ENCODE results near the gene SSH2. TPM values are rescaled to one million over a fixed set of nuclear protein-coding genes. Genes with fewer than 3 reads are reported as not detected.
A peak's percentile ranks its signal among the peaks of the same experiment; 100 is the strongest.

Gene SSH2
- total and polyA plus RNA-seq, 3 donors from 2014 or later, result 31.0 to 62.3 (median 37.4) TPM

DNA sequence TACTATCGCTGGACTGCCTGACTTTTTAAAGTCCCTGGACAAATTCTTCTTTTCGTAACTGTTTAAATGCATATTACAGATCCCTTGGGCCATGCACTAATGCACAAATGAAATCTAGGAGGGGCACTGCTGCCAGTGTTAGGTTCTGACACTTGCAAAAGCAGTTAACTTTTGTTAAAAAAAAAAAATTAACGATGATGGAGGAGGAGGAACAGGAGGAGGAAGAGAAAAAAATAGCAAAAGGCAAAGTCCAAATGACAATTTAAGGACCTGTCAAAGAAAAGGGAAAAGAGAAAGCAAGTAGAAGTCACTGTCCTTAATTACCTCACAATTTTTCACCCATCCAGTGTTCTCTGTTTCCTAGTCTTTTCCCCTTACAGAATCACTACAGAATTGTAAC lies 209.5 kb downstream of the SSH2 start:
- DNase-seq, result no peak
- intact Hi-C loops (cut with DNase I; ENCODE audit: low total_unique reads), result no loop called here
- no peak overlapping the region for H3K4me3 ChIP-seq
- H3K27ac ChIP-seq, result peak overlapping the region in 1 of 2 donors; percentile 11
- no peaks in the 10 kb centered on the region for H3K27me3 ChIP-seq
- H3K9me3 ChIP-seq, result no peaks in the 10 kb centered on the region
- 62 to 64% methylated on average over 3 of the region's 3 CpGs for WGBS, 2 donors
- H3K36me3 ChIP-seq (ENCODE audit: low read depth, missing control alignments), result no peaks in the 10 kb centered on the region
- no peaks in the 10 kb centered on the region for H3K4me1 ChIP-seq
- TF ChIP-seq, protein P1, sequence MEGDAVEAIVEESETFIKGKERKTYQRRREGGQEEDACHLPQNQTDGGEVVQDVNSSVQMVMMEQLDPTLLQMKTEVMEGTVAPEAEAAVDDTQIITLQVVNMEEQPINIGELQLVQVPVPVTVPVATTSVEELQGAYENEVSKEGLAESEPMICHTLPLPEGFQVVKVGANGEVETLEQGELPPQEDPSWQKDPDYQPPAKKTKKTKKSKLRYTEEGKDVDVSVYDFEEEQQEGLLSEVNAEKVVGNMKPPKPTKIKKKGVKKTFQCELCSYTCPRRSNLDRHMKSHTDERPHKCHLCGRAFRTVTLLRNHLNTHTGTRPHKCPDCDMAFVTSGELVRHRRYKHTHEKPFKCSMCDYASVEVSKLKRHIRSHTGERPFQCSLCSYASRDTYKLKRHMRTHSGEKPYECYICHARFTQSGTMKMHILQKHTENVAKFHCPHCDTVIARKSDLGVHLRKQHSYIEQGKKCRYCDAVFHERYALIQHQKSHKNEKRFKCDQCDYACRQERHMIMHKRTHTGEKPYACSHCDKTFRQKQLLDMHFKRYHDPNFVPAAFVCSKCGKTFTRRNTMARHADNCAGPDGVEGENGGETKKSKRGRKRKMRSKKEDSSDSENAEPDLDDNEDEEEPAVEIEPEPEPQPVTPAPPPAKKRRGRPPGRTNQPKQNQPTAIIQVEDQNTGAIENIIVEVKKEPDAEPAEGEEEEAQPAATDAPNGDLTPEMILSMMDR (IDR thresholded peaks at IDR 0.05), result no peak
- no peak for TF ChIP-seq POLR2A (IDR thresholded peaks at IDR 0.05)

DNA sequence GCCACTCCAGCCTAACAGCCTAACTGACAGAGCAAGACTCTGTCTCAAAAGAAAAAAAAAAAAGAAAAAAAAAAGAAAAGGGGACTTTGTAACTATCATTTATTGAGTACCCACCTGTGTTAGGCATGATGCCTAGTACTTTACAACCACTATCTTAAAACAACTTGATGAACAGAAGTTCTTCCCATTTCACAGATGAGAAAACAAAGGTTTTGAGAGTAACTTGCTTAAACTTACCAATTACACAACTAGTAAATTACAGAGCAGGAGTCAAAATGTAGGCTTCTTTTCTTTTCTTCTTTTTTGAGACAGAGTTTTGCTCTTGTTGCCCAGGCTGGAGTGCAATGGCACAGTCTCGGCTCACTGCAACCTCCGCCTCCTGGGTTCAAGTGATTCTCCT lies 210.6 kb downstream of the SSH2 start:
- H3K27ac ChIP-seq, result no peak overlapping the region
- no peaks in the 10 kb centered on the region for H3K9me3 ChIP-seq
- intact Hi-C loops (cut with DNase I; ENCODE audit: low total_unique reads), result no loop called here
- WGBS, 2 donors, result 96 to 98% methylated on average over 2 of the region's 2 CpGs
- H3K4me1 ChIP-seq, result no peaks in the 10 kb centered on the region
- no peak overlapping the region for H3K4me3 ChIP-seq
- DNase-seq, result no peak
- H3K27me3 ChIP-seq, result no peaks in the 10 kb centered on the region
- no peaks in the 10 kb centered on the region for H3K36me3 ChIP-seq (ENCODE audit: low read depth, missing control alignments)
- no peak for TF ChIP-seq POLR2A (IDR thresholded peaks at IDR 0.05)
- TF ChIP-seq, protein P1 (IDR thresholded peaks at IDR 0.05), result no peak

DNA sequence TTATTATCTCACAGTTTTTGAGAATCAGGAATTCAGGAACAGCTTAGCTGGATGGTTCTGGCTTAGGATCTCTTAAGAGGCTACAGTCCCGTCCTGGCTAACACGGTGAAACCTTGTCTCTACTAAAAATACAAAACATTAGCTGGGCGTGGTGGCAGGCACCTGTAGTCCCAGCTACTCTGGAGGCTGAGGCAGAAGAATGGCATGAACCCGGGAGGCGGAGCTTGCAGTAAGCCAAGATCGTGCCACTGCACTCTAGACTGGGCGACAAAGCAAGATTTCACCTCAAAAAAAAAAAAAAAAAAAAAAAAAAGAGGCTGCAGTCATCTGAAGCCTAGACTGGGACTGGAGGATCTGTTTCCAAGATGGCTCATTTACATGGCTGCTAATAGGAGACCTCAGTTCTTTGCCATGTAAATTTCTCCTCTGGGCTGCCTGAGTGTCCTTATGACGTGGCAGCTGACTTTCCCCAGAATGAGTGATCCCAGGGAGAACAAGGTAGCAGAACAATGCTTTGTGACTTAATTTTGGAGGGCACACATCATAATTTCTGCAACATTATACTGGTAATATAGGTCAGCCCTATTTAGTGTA lies 211.5 kb downstream of the SSH2 start:
- TF ChIP-seq POLR2A (IDR thresholded peaks at IDR 0.05), result no peak
- TF ChIP-seq, protein P1 (IDR thresholded peaks at IDR 0.05), result no peak
- no peak overlapping the region for H3K27ac ChIP-seq
- H3K36me3 ChIP-seq (ENCODE audit: low read depth, missing control alignments), result no peaks in the 10 kb centered on the region
- no peak overlapping the region for H3K4me3 ChIP-seq
- H3K27me3 ChIP-seq, result no peaks in the 10 kb centered on the region
- intact Hi-C loops (cut with DNase I; ENCODE audit: low total_unique reads), result no loop called here
- H3K9me3 ChIP-seq, result no peaks in the 10 kb centered on the region
- no peaks in the 10 kb centered on the region for H3K4me1 ChIP-seq
- DNase-seq, result no peak
- WGBS, 2 donors, result 94 to 97% methylated on average over 8 of the region's 8 CpGs

- DNase-seq, result no peak
- intact Hi-C loops (cut with DNase I; ENCODE audit: low total_unique reads), result no loop called here
- no peak for TF ChIP-seq POLR2A (IDR thresholded peaks at IDR 0.05)
- TF ChIP-seq, protein P1 (IDR thresholded peaks at IDR 0.05), result no peak
- Histone ChIP-seq H3K9me3 (no peaks in the 10 kb centered on the region), H3K36me3 (ENCODE audit: low read depth, missing control alignments) (no peaks in the 10 kb centered on the region), H3K27me3 (no peaks in the 10 kb centered on the region), H3K4me3 (no peak overlapping the region), H3K27ac (no peak overlapping the region), H3K4me1 (no peaks in the 10 kb centered on the region)
Measured at GRCh38 chr17:29717817-29718216, 212.2 kb downstream of the SSH2 start.

GRCh38 chr17:29716566-29716965 lies 213.5 kb downstream of the SSH2 start:
- intact Hi-C loops (cut with DNase I; ENCODE audit: low total_unique reads), result no loop called here
- H3K4me3 ChIP-seq, result no peak overlapping the region
- H3K36me3 ChIP-seq (ENCODE audit: low read depth, missing control alignments), result no peaks in the 10 kb centered on the region
- H3K4me1 ChIP-seq, result no peaks in the 10 kb centered on the region
- 86 to 92% methylated on average over 4 of the region's 4 CpGs for WGBS, 2 donors
- DNase-seq, result no peak
- H3K9me3 ChIP-seq, result no peaks in the 10 kb centered on the region
- no peak overlapping the region for H3K27ac ChIP-seq
- no peaks in the 10 kb centered on the region for H3K27me3 ChIP-seq
- TF ChIP-seq POLR2A (IDR thresholded peaks at IDR 0.05), result no peak
- TF ChIP-seq, protein P1 (IDR thresholded peaks at IDR 0.05), result no peak
